T-cell (primary cell): ENCODE data around the gene OR2S2. TPM values are rescaled to one million over a fixed set of nuclear protein-coding genes. Genes with fewer than 3 reads are reported as not detected.
A peak's percentile ranks its signal among the peaks of the same experiment; 100 is the strongest.

Experiments used
- ATAC-seq, 4 experiments: fragments of 200-7000 bp in 3 of 4; fragments of 150-1000 bp in 1 of 4; cut with Tn5 transposase; replicated peaks in 1 of 4; 1 replicate in 3 of 4; 2 replicates in 1 of 4; pipeline ENCODE4 v1.10.0; 2021; ENCODE audit warnings: moderate library complexity in 3 of 4, mild to moderate bottlenecking in 2 of 4, moderate number of reproducible peaks in 1 of 4
- CTCF ChIA-PET, 2 donors: fragments of 300-600 bp; sonication (Branson Sonifier 250); formaldehyde crosslinking; loops; one replicate each; lab custom pipeline; 2022; ENCODE audit warnings: antibody characterized with exemption in 2 of 2; lab: Charles Lee
- POLR2A ChIA-PET, 2 donors: fragments of 300-600 bp; sonication (Branson Sonifier 250); formaldehyde crosslinking; loops; one replicate each; lab custom pipeline; 2022; ENCODE audit warnings: antibody characterized with exemption in 2 of 2; lab: Charles Lee
- DNase-seq, 35 experiments: peaks; one replicate each; pipeline versions ENCODE4 v3.0.0 to v3.0.0-alpha.2; 2013 to 2023
- H3K27ac ChIP-seq: one replicate; pipeline ENCODE4 v1.5.1; 2013; ENCODE audit warnings: low read length
- H3K27me3 ChIP-seq, 2 experiments: replicated peaks in 1 of 2; 1 replicate in 1 of 2; 2 replicates in 1 of 2; pipeline versions ENCODE4 v1.6.1 to v1.7.0; 2013; ENCODE audit warnings: low read length in 1 of 2, mixed read lengths in 1 of 2; ENCODE audit not compliant: control insufficient read depth in 2 of 2, insufficient read depth in 2 of 2; ENCODE audit errors: extremely low read depth in 1 of 2
- H3K36me3 ChIP-seq, 2 donors: 1 replicate in 1 of 2; 2 replicates in 1 of 2; pipeline versions ENCODE4 v1.6.1 to v1.7.0; 2013; ENCODE audit warnings: low read length in 1 of 2; ENCODE audit not compliant: control insufficient read depth in 2 of 2, insufficient read depth in 1 of 2; ENCODE audit errors: extremely low read depth in 1 of 2
- H3K4me1 ChIP-seq, 2 experiments: 1 replicate in 1 of 2; 2 replicates in 1 of 2; pipeline versions ENCODE4 v1.6.1 to v1.7.0; 2013; ENCODE audit warnings: low read length in 2 of 2, mixed read lengths in 1 of 2; ENCODE audit not compliant: insufficient read depth in 2 of 2, control insufficient read depth in 1 of 2; ENCODE audit errors: extremely low read depth in 1 of 2
- H3K4me3 ChIP-seq, 2 donors: 1 replicate in 1 of 2; 2 replicates in 1 of 2; pipeline versions ENCODE4 v1.5.1 to v1.7.0; 2013; ENCODE audit warnings: mild to moderate bottlenecking in 2 of 2, low read length in 1 of 2, moderate library complexity in 1 of 2; ENCODE audit not compliant: control insufficient read depth in 1 of 2; ENCODE audit errors: extremely low read depth in 1 of 2
- H3K9me3 ChIP-seq: 2 replicates; pipeline ENCODE4 v1.7.0; 2013
- H3K27ac Mint-ChIP-seq, 2 donors: one replicate each; pipeline ENCODE4 v1.8.0; 2020 to 2021; ENCODE audit warnings: mild to moderate bottlenecking in 2 of 2, mixed read lengths in 2 of 2
- H3K27me3 Mint-ChIP-seq, 2 donors: one replicate each; pipeline ENCODE4 v1.8.0; 2021 to 2022; ENCODE audit warnings: mixed read lengths in 2 of 2
- H3K36me3 Mint-ChIP-seq: one replicate; pipeline ENCODE4 v1.8.0; 2021; ENCODE audit warnings: mixed read lengths
- H3K4me1 Mint-ChIP-seq, 3 donors: one replicate each; pipeline ENCODE4 v1.8.0; 2020 to 2022; ENCODE audit warnings: mixed read lengths in 3 of 3, mild to moderate bottlenecking in 1 of 3
- H3K4me3 Mint-ChIP-seq, 3 donors: one replicate each; pipeline ENCODE4 v1.8.0; 2020 to 2022; ENCODE audit warnings: mild to moderate bottlenecking in 3 of 3, mixed read lengths in 3 of 3, moderate library complexity in 3 of 3
- H3K9me3 Mint-ChIP-seq, 3 donors: one replicate each; pipeline ENCODE4 v1.8.0; 2020 to 2022; ENCODE audit warnings: mixed read lengths in 3 of 3
- WGBS: methylation state at CpG from one replicate; pipeline ENCODE4 v1.1.5; 2013; ENCODE audit warnings: missing lambda C conversion rate; ENCODE audit not compliant: insufficient coverage; 5-methylcytosine and 5-hydroxymethylcytosine counted together
- total RNA-seq, 35 experiments: library from RNA in 6 of 35; stranded (reverse) in 6 of 35; fragments of 120-200 nt in 1 of 35; gene quantifications; one replicate each; pipeline versions ENCODE4 v1.2.1 to v1.2.4 and lab custom pipeline; 2013 to 2026

OR2S2 gene
- total RNA-seq, 5 donors from 2014 or later (not counting 1 experiment from before 2014, with no cell fraction given), result not detected

DNA sequence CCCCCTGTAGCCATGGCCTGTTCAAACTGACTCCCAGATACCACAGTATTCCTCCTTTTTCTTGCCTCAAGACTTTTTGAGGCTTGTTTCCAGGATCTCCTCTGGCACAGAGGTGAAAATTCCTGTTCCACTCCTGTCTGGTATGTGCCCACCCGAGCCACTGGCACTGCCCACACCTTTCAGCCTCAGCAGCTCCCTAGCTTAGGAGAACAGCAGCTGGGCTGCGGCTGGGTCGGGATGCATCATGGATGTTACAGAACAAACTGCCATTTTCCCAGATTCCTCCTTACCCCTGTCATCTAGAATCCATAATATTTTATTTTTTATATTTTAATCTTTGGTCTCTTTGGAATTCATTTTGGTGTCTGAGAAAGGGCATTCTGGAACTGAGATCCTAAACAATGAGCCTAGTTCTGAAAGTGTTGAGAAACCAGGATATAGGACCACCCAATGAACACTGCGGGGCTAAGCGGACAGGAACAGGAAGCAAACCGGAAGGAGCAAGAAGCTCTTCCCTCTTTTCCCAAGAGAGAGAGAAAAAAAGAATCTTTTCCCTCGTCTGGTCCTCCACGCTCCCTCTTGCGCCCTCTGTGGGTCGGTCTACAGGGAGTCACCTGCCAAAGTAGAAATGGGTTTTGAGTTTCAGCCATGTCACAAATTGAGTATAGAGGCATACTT, 12.5 kb downstream of the OR2S2 start:
- no peaks in the 10 kb centered on the region for H3K36me3 Mint-ChIP-seq
- Histone ChIP-seq H3K4me1 (peaks cover 41 to 47% of the 10 kb centered on the region in 2 experiments), H3K27me3 (no peaks in the 10 kb centered on the region), H3K9me3 (no peaks in the 10 kb centered on the region), H3K36me3 (no peaks in the 10 kb centered on the region), H3K27ac (no peak overlapping the region), H3K4me3 (no peak overlapping the region)
- ATAC-seq, result peak; percentile 66 to 70 (median 67)
- 61% methylated on average over 3 of the region's 10 CpGs for WGBS
- no peaks in the 10 kb centered on the region for H3K9me3 Mint-ChIP-seq
- peak overlapping the region in 1 of 3 donors; percentile 63 for H3K4me3 Mint-ChIP-seq
- H3K4me1 Mint-ChIP-seq, result peaks cover 60 to 70% (median 69%) of the 10 kb centered on the region in 3 donors
- DNase-seq, result peak; percentile 17 to 76 (median 52)
- ChIA-PET CTCF (interaction anchor here (0.6 to 3.3 kb wide), 17 partner anchors 10 to 1735 kb away, joined by 3 to 20 read pairs (median 4); no protein-coding TSS in a partner anchor), POLR2A (interaction anchor here in 1 of 2 donors (0.6 to 0.9 kb wide), 2 partner anchors 42 to 412 kb away, joined by 3 read pairs; no protein-coding TSS in a partner anchor)
- peak overlapping the region; percentile 10 to 28 for H3K27ac Mint-ChIP-seq
- H3K27me3 Mint-ChIP-seq, result no peaks in the 10 kb centered on the region

GRCh38 chr9:35944841-35945240, 13.1 kb downstream of the OR2S2 start:
- no peaks in the 10 kb centered on the region for H3K9me3 ChIP-seq
- CTCF ChIA-PET, result interaction anchor here (0.5 to 3.3 kb wide), 19 partner anchors 9 to 1735 kb away, joined by 3 to 20 read pairs (median 4); no protein-coding TSS in a partner anchor
- POLR2A ChIA-PET, result interaction anchor here in 1 of 2 donors (0.6 kb wide), 1 partner anchor 411 kb away, joined by 3 read pairs; no protein-coding TSS in a partner anchor
- no peak overlapping the region for H3K4me3 ChIP-seq
- Mint-ChIP-seq H3K9me3 (no peaks in the 10 kb centered on the region), H3K4me1 (peaks cover 67 to 75% (median 74%) of the 10 kb centered on the region in 3 donors), H3K27me3 (no peaks in the 10 kb centered on the region), H3K27ac (peak overlapping the region; percentile 3 to 28), H3K4me3 (peak overlapping the region in 1 of 3 donors; percentile 63), H3K36me3 (no peaks in the 10 kb centered on the region)
- peaks cover 47 to 50% of the 10 kb centered on the region in 2 experiments for H3K4me1 ChIP-seq
- ATAC-seq, result no peak
- no peak overlapping the region for H3K27ac ChIP-seq
- H3K27me3 ChIP-seq, result no peaks in the 10 kb centered on the region
- 83% methylated on average over 1 of the region's 3 CpGs for WGBS
- no peak for DNase-seq
- no peaks in the 10 kb centered on the region for H3K36me3 ChIP-seq

DNA sequence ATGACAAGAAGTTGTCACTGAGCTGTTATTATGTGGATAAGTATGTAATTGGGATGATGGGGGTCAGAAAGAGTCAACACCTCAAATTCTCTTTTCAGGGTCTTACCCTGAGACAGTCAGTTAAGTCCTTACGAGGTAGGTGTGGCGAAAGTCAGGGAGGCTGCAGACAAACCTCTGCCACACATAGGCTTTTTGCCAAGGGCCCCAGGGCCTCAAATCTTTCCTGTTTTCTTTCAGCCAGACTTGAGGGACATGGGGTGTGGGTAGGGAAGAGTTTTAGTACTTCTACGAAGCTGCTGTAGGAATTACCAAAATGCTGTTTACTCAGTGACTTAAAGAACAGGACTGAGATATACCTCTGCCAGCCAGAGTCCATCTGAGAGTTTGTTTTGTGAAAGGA, 13.8 kb downstream of the OR2S2 start:
- peak overlapping the region in 1 of 3 donors; percentile 63 for H3K4me3 Mint-ChIP-seq
- no peaks in the 10 kb centered on the region for H3K36me3 Mint-ChIP-seq
- no peaks in the 10 kb centered on the region for H3K36me3 ChIP-seq
- CTCF ChIA-PET, result interaction anchor here (0.5 to 3.3 kb wide), 10 partner anchors 12 to 303 kb away, joined by 3 to 20 read pairs (median 4); no protein-coding TSS in a partner anchor
- H3K4me1 Mint-ChIP-seq, result peaks cover 71 to 76% (median 74%) of the 10 kb centered on the region in 3 donors
- ATAC-seq (no peak), DNase-seq (no peak)
- H3K27ac ChIP-seq, result no peak overlapping the region
- no peaks in the 10 kb centered on the region for H3K27me3 ChIP-seq
- no peak overlapping the region for H3K4me3 ChIP-seq
- 43% methylated on average over 1 of the region's 3 CpGs for WGBS
- peaks cover 46 to 56% of the 10 kb centered on the region in 2 experiments for H3K4me1 ChIP-seq
- POLR2A ChIA-PET, result no interaction called here
- H3K27ac Mint-ChIP-seq, result peak overlapping the region; percentile 3 to 53
- H3K9me3 ChIP-seq, result no peaks in the 10 kb centered on the region
- H3K27me3 Mint-ChIP-seq, result no peaks in the 10 kb centered on the region
- H3K9me3 Mint-ChIP-seq, result no peaks in the 10 kb centered on the region

GRCh38 chr9:35942286-35942685, 15.7 kb downstream of the OR2S2 start:
- CTCF ChIA-PET, result interaction anchor here in 1 of 2 donors (2.2 kb wide), 1 partner anchor 39 kb away, joined by 14 read pairs; no protein-coding TSS in a partner anchor
- peak overlapping the region in 1 of 3 donors; percentile 63 for H3K4me3 Mint-ChIP-seq
- 100% methylated on average over 1 of the region's 5 CpGs for WGBS

DNA sequence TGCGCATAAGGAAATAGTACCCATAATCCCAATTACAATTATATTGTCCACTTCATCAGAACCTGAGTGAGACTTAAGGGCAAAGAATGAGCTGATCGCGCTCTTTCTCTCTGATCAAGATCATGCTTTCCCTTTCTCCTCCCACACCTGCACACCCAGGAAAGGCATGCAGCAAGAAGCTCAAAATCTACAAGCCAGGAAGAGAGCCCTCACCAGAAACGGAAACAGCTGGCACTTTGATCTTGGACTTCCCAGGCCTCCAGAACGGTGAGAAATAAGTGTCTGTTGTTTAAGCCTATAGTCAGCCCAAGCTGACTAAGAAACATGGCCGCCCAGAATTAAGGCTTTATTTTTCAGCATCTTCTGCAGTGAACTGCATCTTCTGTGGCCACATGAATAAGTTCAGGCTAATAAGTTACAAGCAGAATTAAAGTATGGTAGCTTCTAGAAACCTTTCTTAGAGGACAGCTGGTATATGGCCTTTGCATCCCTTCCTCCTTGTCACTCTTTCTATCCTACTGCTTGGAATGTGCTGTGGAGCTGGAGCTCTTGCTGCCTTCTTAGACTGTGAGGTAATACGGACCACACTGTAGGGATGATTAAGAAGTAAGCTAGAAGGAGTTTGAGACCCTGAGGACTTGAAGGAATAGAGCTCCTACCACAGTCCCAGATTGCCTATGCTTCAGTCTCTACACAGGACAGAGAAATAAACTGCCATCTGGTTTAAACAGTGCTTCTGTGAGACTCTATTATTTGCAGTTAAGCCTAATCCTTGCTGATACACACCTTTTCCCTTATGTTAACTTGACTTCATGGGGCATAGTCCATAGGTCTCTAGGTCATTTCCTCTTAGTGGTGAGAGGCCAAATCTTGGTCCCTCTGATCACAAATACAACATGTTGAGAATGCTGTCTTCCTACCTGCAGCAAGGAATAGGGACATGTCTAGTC, 17.2 kb downstream of the OR2S2 start:
- ATAC-seq (peak; percentile 68 to 88 (median 84)), DNase-seq (peak in 31 of 35 experiments; percentile 11 to 62 (median 32))
- Mint-ChIP-seq H3K27ac (peak overlapping the region; percentile 88 to 89), H3K27me3 (no peaks in the 10 kb centered on the region), H3K4me3 (peak overlapping the region; percentile 18 to 63 (median 29)), H3K9me3 (peaks cover 0 to 7% (median 4%) of the 10 kb centered on the region in 3 donors), H3K36me3 (no peaks in the 10 kb centered on the region), H3K4me1 (peaks cover 83 to 88% (median 86%) of the 10 kb centered on the region in 3 donors)
- Histone ChIP-seq H3K27ac (peak overlapping the region; percentile 16), H3K27me3 (no peaks in the 10 kb centered on the region), H3K36me3 (no peaks in the 10 kb centered on the region), H3K9me3 (no peaks in the 10 kb centered on the region), H3K4me1 (peaks cover 63 to 72% of the 10 kb centered on the region in 2 experiments), H3K4me3 (no peak overlapping the region)
- CTCF ChIA-PET, result interaction anchor here (0.5 to 2.2 kb wide), 10 partner anchors 12 to 125 kb away, joined by 3 to 14 read pairs (median 5); partner anchors contain the start of gene HRCT1 (in 1 of the 2)
- POLR2A ChIA-PET, result interaction anchor here in 1 of 2 donors (0.5 kb wide), 1 partner anchor 436 kb away, joined by 4 read pairs; no protein-coding TSS in a partner anchor
- 11% methylated on average over 3 of the region's 7 CpGs for WGBS

More at GRCh38 chr9:35942286-35942685, 15.7 kb downstream of the OR2S2 start:
- no peak overlapping the region for H3K27ac ChIP-seq
- Mint-ChIP-seq H3K9me3 (peaks cover 0 to 2% (median 0%) of the 10 kb centered on the region in 3 donors), H3K27me3 (no peaks in the 10 kb centered on the region), H3K36me3 (no peaks in the 10 kb centered on the region), H3K4me1 (peaks cover 82 to 86% (median 83%) of the 10 kb centered on the region in 3 donors), H3K27ac (peak overlapping the region; percentile 59 to 73)
- peaks cover 62 to 72% of the 10 kb centered on the region in 2 experiments for H3K4me1 ChIP-seq
- no peak overlapping the region for H3K4me3 ChIP-seq
- H3K27me3 ChIP-seq, result no peaks in the 10 kb centered on the region
- no peaks in the 10 kb centered on the region for H3K36me3 ChIP-seq
- ATAC-seq (no peak), DNase-seq (no peak)
- POLR2A ChIA-PET, result no interaction called here
- H3K9me3 ChIP-seq, result no peaks in the 10 kb centered on the region
